Breast epithelium (tissue), 3 donors: Measurements from ENCODE around the gene RPL13.

Experiments
- CTCF ChIP-seq, 3 donors: fragments of 450-650 bp; IDR thresholded peaks; one replicate each; pipeline ENCODE4 v1.5.1; 2016 to 2017; ENCODE audit warnings: antibody characterized with exemption in 3 of 3, mild to moderate bottlenecking in 3 of 3, moderate library complexity in 3 of 3
- POLR2A ChIP-seq: fragments of 450-650 bp; IDR thresholded peaks from one replicate; pipeline ENCODE4 v1.6.1; 2016; ENCODE audit warnings: antibody characterized with exemption, mild to moderate bottlenecking, moderate library complexity

- TF ChIP-seq CTCF (IDR thresholded peaks at IDR 0.05) (no peak), POLR2A (no peak)
Measured at GRCh38 chr16:89552329-89552728, 8.2 kb upstream of the RPL13 start.
